Measurements from ENCODE around the gene RPS3A.
"Not testable (repeated sequence)": the region's sequence is repeated elsewhere in the genome, so short reads cannot be mapped to it uniquely, and the experiment has no call there.

The RPS3A gene

GRCh38 chr4:151117371-151117962 is 18.0 kb downstream of the RPS3A start:
- DNase-seq: peak in 1 of 2 experiments; percentile 32

GRCh38 chr4:151129796-151130195 is 30.4 kb downstream of the RPS3A start:
- no peak for DNase-seq

- DNase-seq: no peak
Observed at GRCh38 chr4:151133311-151133710, 33.9 kb downstream of the RPS3A start.

- not testable (repeated sequence) for DNase-seq
Observed at GRCh38 chr4:151136048-151136447, 36.6 kb downstream of the RPS3A start.

GRCh38 chr4:151139814-151140213 is 40.4 kb downstream of the RPS3A start:
- no peak for DNase-seq

GRCh38 chr4:151142758-151143157 is 43.3 kb downstream of the RPS3A start:
- DNase-seq: no peak

- DNase-seq: no peak
Observed at GRCh38 chr4:151143162-151143561, 43.7 kb downstream of the RPS3A start.

GRCh38 chr4:151143811-151144210 is 44.4 kb downstream of the RPS3A start:
- DNase-seq: no peak

GRCh38 chr4:151144329-151145072 is 45.1 kb downstream of the RPS3A start:
- DNase-seq: no peak

GRCh38 chr4:151147000-151147399 is 47.6 kb downstream of the RPS3A start:
- DNase-seq: no peak

GRCh38 chr4:151148261-151148660 is 48.8 kb downstream of the RPS3A start:
- DNase-seq: no peak

GRCh38 chr4:151150821-151151580 is 51.6 kb downstream of the RPS3A start:
- DNase-seq: no peak

GRCh38 chr4:151152028-151152427 is 52.6 kb downstream of the RPS3A start:
- DNase-seq: no peak

GRCh38 chr4:151153585-151153984 is 54.2 kb downstream of the RPS3A start:
- no peak for DNase-seq

All from NCI-H1930 (cell line).